H1 (cell line): ENCODE measurements around the gene RSPH9. TPM values are rescaled to one million over a fixed set of nuclear protein-coding genes. Genes with fewer than 3 reads are reported as not detected.

Experiments
- CTCF ChIA-PET: fragments of 300-600 bp; sonication (Branson Sonifier 250); formaldehyde crosslinking; loops from one replicate; lab custom pipeline; 2021; ENCODE audit not compliant: partially characterized antibody; lab: Charles Lee
- POLR2A ChIA-PET: fragments of 300-600 bp; sonication (Branson Sonifier 250); formaldehyde crosslinking; loops from one replicate; lab custom pipeline; 2021; ENCODE audit warnings: inconsistent platforms; ENCODE audit not compliant: partially characterized antibody; lab: Charles Lee
- DNase-seq, 2 experiments: peaks; one replicate each; pipeline versions ENCODE4 v3.0.0 to v3.0.0-alpha.2; 2010 to 2022; ENCODE audit warnings: low spot score in 2 of 2, low read depth in 1 of 2, mixed read lengths in 1 of 2
- FAIRE-seq: peaks from 2 replicates; lab custom pipeline; 2011; peaks lifted over from hg19 to GRCh38; lab: Jason Lieb, UNC
- H2AFZ ChIP-seq: 2 replicates; pipeline ENCODE4 v1.8.1; 2012; ENCODE audit warnings: low read length, inconsistent platforms
- H2AK5ac ChIP-seq: 2 replicates; pipeline ENCODE4 v1.6.1; 2013; ENCODE audit warnings: low read depth, low read length
- H2BK120ac ChIP-seq: replicated peaks from 2 replicates; pipeline ENCODE3; 2013; ENCODE audit warnings: low read depth, low read length, inconsistent platforms
- H2BK12ac ChIP-seq: 2 replicates; pipeline ENCODE4 v1.6.1; 2013; ENCODE audit warnings: low read depth, low read length
- H2BK15ac ChIP-seq: 2 replicates; pipeline ENCODE4 v1.6.1; 2013; ENCODE audit warnings: low read length
- H2BK20ac ChIP-seq: 2 replicates; pipeline ENCODE4 v1.6.1; 2013; ENCODE audit warnings: low read length
- H2BK5ac ChIP-seq: 2 replicates; pipeline ENCODE4 v1.6.1; 2013; ENCODE audit warnings: low read depth, low read length
- H3K14ac ChIP-seq: 2 replicates; pipeline ENCODE4 v1.6.1; 2013; ENCODE audit warnings: inconsistent platforms; ENCODE audit not compliant: insufficient read length
- H3K18ac ChIP-seq: 2 replicates; pipeline ENCODE4 v1.6.1; 2013; ENCODE audit warnings: low read length; ENCODE audit errors: extremely low read depth
- H3K23ac ChIP-seq: 2 replicates; pipeline ENCODE4 v1.6.1; 2013; ENCODE audit warnings: inconsistent platforms; ENCODE audit not compliant: insufficient read length
- H3K23me2 ChIP-seq: 2 replicates; pipeline ENCODE4 v1.6.1; 2013; ENCODE audit warnings: low read depth, low read length
- H3K27ac ChIP-seq: 2 replicates; pipeline ENCODE4 v1.6.1; 2011; ENCODE audit warnings: low read depth, low read length, inconsistent platforms
- H3K27me3 ChIP-seq, 4 experiments: replicated peaks in 1 of 4; 1 replicate in 1 of 4; 2 replicates in 3 of 4; pipeline versions ENCODE4 v1.6.1 to v1.8.1; 2011 to 2013; ENCODE audit warnings: low read length in 3 of 4, mild to moderate bottlenecking in 3 of 4, inconsistent platforms in 2 of 4, mixed read lengths in 2 of 4, moderate library complexity in 1 of 4; ENCODE audit not compliant: control insufficient read depth in 3 of 4, insufficient read depth in 3 of 4; ENCODE audit errors: extremely low read depth in 1 of 4
- H3K36me3 ChIP-seq, 4 experiments: 2 replicates each; pipeline versions ENCODE4 v1.6.1 to v1.8.1; 2011 to 2013; ENCODE audit warnings: mild to moderate bottlenecking in 4 of 4, low read length in 3 of 4, moderate library complexity in 2 of 4, control low read depth in 1 of 4, inconsistent platforms in 1 of 4; ENCODE audit not compliant: insufficient read depth in 4 of 4, control insufficient read depth in 2 of 4
- H3K4ac ChIP-seq: replicated peaks from 2 replicates; pipeline ENCODE3; 2013; ENCODE audit warnings: low read length, low read depth, mixed read lengths, inconsistent platforms; ENCODE audit not compliant: insufficient read length
- H3K4me1 ChIP-seq, 4 experiments: replicated peaks in 1 of 4; 1 replicate in 1 of 4; 2 replicates in 3 of 4; pipeline versions ENCODE4 v1.6.1 to v1.8.1; 2011 to 2013; ENCODE audit warnings: low read length in 3 of 4, inconsistent platforms in 2 of 4, mixed read lengths in 1 of 4; ENCODE audit not compliant: insufficient read depth in 4 of 4, control insufficient read depth in 3 of 4
- H3K4me2 ChIP-seq, 2 experiments: 2 replicates each; pipeline versions ENCODE4 v1.6.1 to v1.8.1; 2011 to 2013; ENCODE audit warnings: low read depth in 2 of 2, low read length in 2 of 2, control low read depth in 1 of 2, inconsistent platforms in 1 of 2, mild to moderate bottlenecking in 1 of 2; ENCODE audit not compliant: insufficient read depth in 1 of 2
- H3K4me3 ChIP-seq, 4 experiments: fragments of 200-600, 300-600 bp in 1 of 4; sonication (generic), shearing (Covaris generic), sonication (Bioruptor Twin) in 1 of 4; 2 replicates each; pipeline versions ENCODE4 v1.5.1 to v1.8.1; 2011 to 2016; ENCODE audit warnings: low read length in 4 of 4, low read depth in 3 of 4, control low read depth in 2 of 4, inconsistent platforms in 2 of 4, mild to moderate bottlenecking in 2 of 4, mixed read lengths in 1 of 4, moderate library complexity in 1 of 4; ENCODE audit not compliant: insufficient read depth in 2 of 4; ENCODE audit errors: extremely low read depth in 1 of 4
- H3K56ac ChIP-seq: replicated peaks from 2 replicates; pipeline ENCODE3; 2013; ENCODE audit warnings: low read depth, mild to moderate bottlenecking, mixed read lengths, low read length, inconsistent platforms; ENCODE audit not compliant: insufficient read length
- H3K79me1 ChIP-seq: 2 replicates; pipeline ENCODE4 v1.6.1; 2013; ENCODE audit warnings: low read depth, low read length, control low read depth
- H3K79me2 ChIP-seq, 2 experiments: 2 replicates each; pipeline versions ENCODE4 v1.6.1 to v1.8.1; 2012 to 2013; ENCODE audit warnings: low read length in 2 of 2, mild to moderate bottlenecking in 2 of 2, inconsistent platforms in 1 of 2; ENCODE audit not compliant: insufficient read depth in 2 of 2, control insufficient read depth in 1 of 2
- H3K9ac ChIP-seq, 4 experiments: replicated peaks in 1 of 4; 1 replicate in 1 of 4; 2 replicates in 3 of 4; pipeline versions ENCODE4 v1.6.1 to v1.8.1; 2011 to 2013; ENCODE audit warnings: low read depth in 3 of 4, low read length in 3 of 4, control low read depth in 2 of 4, mild to moderate bottlenecking in 2 of 4, moderate library complexity in 2 of 4, inconsistent platforms in 1 of 4; ENCODE audit errors: extremely low read depth in 1 of 4
- H3K9me3 ChIP-seq, 2 experiments: 2 replicates each; pipeline versions ENCODE4 v1.6.1 to v1.8.1; 2012 to 2013; ENCODE audit warnings: mild to moderate bottlenecking in 2 of 2, moderate library complexity in 2 of 2, control low read depth in 1 of 2, inconsistent platforms in 1 of 2, low read depth in 1 of 2, low read length in 1 of 2, mixed read lengths in 1 of 2; ENCODE audit not compliant: insufficient read depth in 2 of 2
- H4K20me1 ChIP-seq, 2 experiments: replicated peaks in 1 of 2; 2 replicates each; pipeline versions ENCODE3 to v1.8.1; 2011 to 2013; ENCODE audit warnings: inconsistent platforms in 2 of 2, low read length in 2 of 2, mild to moderate bottlenecking in 1 of 2; ENCODE audit not compliant: insufficient read depth in 2 of 2, control insufficient read depth in 1 of 2
- H4K5ac ChIP-seq: 2 replicates; pipeline ENCODE4 v1.6.1; 2013; ENCODE audit warnings: low read length, low read depth, mixed read lengths, inconsistent platforms; ENCODE audit not compliant: insufficient read length
- H4K8ac ChIP-seq: 2 replicates; pipeline ENCODE4 v1.8.0; 2013; ENCODE audit warnings: mild to moderate bottlenecking, moderate library complexity, low read length, inconsistent platforms; ENCODE audit not compliant: insufficient read depth; ENCODE audit errors: extremely low read depth
- H4K91ac ChIP-seq: replicated peaks from 2 replicates; pipeline ENCODE3; 2013; ENCODE audit warnings: low read length, mixed read lengths, inconsistent platforms; ENCODE audit not compliant: insufficient read length
- BACH1 ChIP-seq: IDR thresholded peaks from 2 replicates; pipeline ENCODE4 v1.6.1; 2012; ENCODE audit warnings: low read length, improper control_type of control experiment
- CTBP2 ChIP-seq: IDR thresholded peaks from 2 replicates; pipeline ENCODE4 v1.7.0; 2011; ENCODE audit warnings: borderline replicate concordance, mild to moderate bottlenecking, moderate library complexity, mixed read lengths, low read length; ENCODE audit not compliant: insufficient read depth, insufficient read length
- HDAC6 ChIP-seq: IDR thresholded peaks from one replicate; pipeline ENCODE4 v1.7.1; 2012; ENCODE audit warnings: low read depth, mild to moderate bottlenecking, inconsistent platforms, low read length, moderate library complexity
- MAFK ChIP-seq: IDR thresholded peaks from 2 replicates; pipeline ENCODE4 v1.6.1; 2012; ENCODE audit warnings: low read depth, mild to moderate bottlenecking, improper control_type of control experiment, low read length
- PHF8 ChIP-seq: fragments of 200-600 bp; sonication (generic); conservative IDR thresholded peaks from 2 replicates; pipeline ENCODE4 v1.7.1; 2012; ENCODE audit warnings: low read depth, mild to moderate bottlenecking, inconsistent platforms, low read length, moderate library complexity
- RBBP5 ChIP-seq: IDR thresholded peaks from 2 replicates; pipeline ENCODE4 v1.7.1; 2012; ENCODE audit warnings: low read depth, mild to moderate bottlenecking, inconsistent platforms, low read length, moderate library complexity, borderline replicate concordance
- RXRA ChIP-seq: IDR thresholded peaks from 2 replicates; pipeline ENCODE4 v1.6.1; 2011; ENCODE audit warnings: low read depth, mild to moderate bottlenecking, low read length, moderate library complexity; ENCODE audit not compliant: insufficient read depth
- SIN3A ChIP-seq, 2 experiments: IDR thresholded peaks in 1 of 2; conservative IDR thresholded peaks in 1 of 2; 2 replicates each; pipeline ENCODE4 v1.6.1; 2011 to 2012; ENCODE audit warnings: low read length in 2 of 2, improper control_type of control experiment in 1 of 2, low read depth in 1 of 2, mild to moderate bottlenecking in 1 of 2
- SIRT6 ChIP-seq: IDR thresholded peaks from one replicate; pipeline ENCODE4 v1.7.1; 2012; ENCODE audit warnings: low read length, inconsistent platforms
- WGBS, 2 experiments: shearing (Covaris generic) in 1 of 2; methylation state at CpG; one replicate each; pipeline versions ENCODE4 v1.1.6 to v1.1.7; 2013 to 2015; ENCODE audit warnings: low lambda C conversion rate in 2 of 2, mixed read lengths in 2 of 2, inconsistent platforms in 1 of 2, low coverage in 1 of 2, missing lambda C conversion rate in 1 of 2; ENCODE audit not compliant: insufficient replicate concordance in 2 of 2, insufficient coverage in 1 of 2, insufficient read length in 1 of 2; ENCODE audit errors: extremely low coverage in 1 of 2, missing lambda C conversion rate in 1 of 2; 5-methylcytosine and 5-hydroxymethylcytosine counted together
- polyA plus RNA-seq, 7 experiments: library from polyadenylated mRNA; depleted of rRNA in 3 of 7; stranded (reverse) in 5 of 7; unstranded in 2 of 7; fragments of >200 nt in 5 of 7; fragments of 200-250 nt in 2 of 7; gene quantifications; 1 replicate in 5 of 7; 2 replicates in 1 of 7; 4 replicates in 1 of 7; pipeline versions ENCODE4 v1.2.1 to v1.2.3, GENCODE V29; 2011 to 2013; ENCODE audit warnings: missing spikeins in 2 of 7, mixed read lengths in 2 of 7
- total RNA-seq: library from RNA; stranded (reverse); fragmentation: NEBNext Ultra II Directional; extraction: Animal tissue kit (Norgen Biotek cat#: 25700); gene quantifications from 2 replicates; pipeline ENCODE4 v1.2.1, GENCODE V29; 2021
- TF ChIP-seq, protein P1 (sequence below): IDR thresholded peaks from 2 replicates; pipeline ENCODE4 v1.6.1; 2012; ENCODE audit warnings: low read length, inconsistent platforms

The RSPH9 gene
- total and polyA plus RNA-seq, 2 of the 8 experiments (the other 6 are each of a cell fraction or from before 2014, with no cell fraction given) = 0.15 to 0.23 TPM

GRCh38 chr6:43695967-43696291, 51.1 kb downstream of the RSPH9 start:
- H2BK120ac ChIP-seq = no peak overlapping the region
- no peaks in the 10 kb centered on the region for H3K27me3 ChIP-seq
- H3K4me3 ChIP-seq = no peak overlapping the region

More at GRCh38 chr6:43695967-43696291, 51.1 kb downstream of the RSPH9 start:
- Histone ChIP-seq H3K23me2 (no peaks in the 10 kb centered on the region), H4K5ac (no peak overlapping the region), H2AK5ac (no peak overlapping the region), H3K9me3 (no peaks in the 10 kb centered on the region), H3K79me2 (no peaks in the 10 kb centered on the region), H3K4me1 (peaks cover 10 to 26% (median 20%) of the 10 kb centered on the region in 4 experiments; a peak in 6 of 7 replicates), H2BK15ac (no peak overlapping the region), H4K91ac (no peak overlapping the region), H3K27ac (no peak overlapping the region), H3K56ac (no peak overlapping the region), H2BK5ac (no peak overlapping the region), H3K36me3 (no peaks in the 10 kb centered on the region), H2AFZ (no peak overlapping the region), H3K4me2 (peak overlapping the region; percentile 29 to 53; a peak in 2 of 4 replicates), H3K4ac (no peak overlapping the region), H3K23ac (no peak overlapping the region), H3K79me1 (no peaks in the 10 kb centered on the region), H2BK12ac (no peak overlapping the region), H3K9ac (no peak overlapping the region), H4K20me1 (no peaks in the 10 kb centered on the region), H3K18ac (no peak overlapping the region), H2BK20ac (no peak overlapping the region), H3K14ac (no peak overlapping the region), H4K8ac (no peak overlapping the region)
- ChIA-PET POLR2A (interaction anchor here (0.7 to 4.3 kb wide), 7 partner anchors 8 to 407 kb away, joined by 3 to 31 read pairs (median 6); partner anchors contain the start of gene VEGFA), CTCF (interaction anchor here (0.6 to 2.1 kb wide), 5 partner anchors 26 to 122 kb away, joined by 3 to 9 read pairs (median 4); no protein-coding TSS in a partner anchor)
- TF ChIP-seq PHF8 (no peak), MAFK (no peak), RBBP5 (no peak; the same call in 1 of the 2 replicates), BACH1 (no peak), RXRA (no peak), CTBP2 (no peak), HDAC6 (no peak), SIRT6 (no peak), SIN3A (conservative IDR thresholded peaks at IDR 0.05 in 1 of 2, IDR thresholded peaks at IDR 0.05 in 1 of 2; ENCODE audit: low read depth in 1 of 2, low read length in 2 of 2) (no peak)
- TF ChIP-seq, protein P1, sequence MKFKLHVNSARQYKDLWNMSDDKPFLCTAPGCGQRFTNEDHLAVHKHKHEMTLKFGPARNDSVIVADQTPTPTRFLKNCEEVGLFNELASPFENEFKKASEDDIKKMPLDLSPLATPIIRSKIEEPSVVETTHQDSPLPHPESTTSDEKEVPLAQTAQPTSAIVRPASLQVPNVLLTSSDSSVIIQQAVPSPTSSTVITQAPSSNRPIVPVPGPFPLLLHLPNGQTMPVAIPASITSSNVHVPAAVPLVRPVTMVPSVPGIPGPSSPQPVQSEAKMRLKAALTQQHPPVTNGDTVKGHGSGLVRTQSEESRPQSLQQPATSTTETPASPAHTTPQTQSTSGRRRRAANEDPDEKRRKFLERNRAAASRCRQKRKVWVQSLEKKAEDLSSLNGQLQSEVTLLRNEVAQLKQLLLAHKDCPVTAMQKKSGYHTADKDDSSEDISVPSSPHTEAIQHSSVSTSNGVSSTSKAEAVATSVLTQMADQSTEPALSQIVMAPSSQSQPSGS = no peak
- DNase-seq = no peak
- 88% methylated on average over 4 of the region's 4 CpGs; no CpG with 5 or more reads in 1 of the 2 experiments for WGBS, 2 experiments
- FAIRE-seq = no peak
